Natural killer cell (primary cell): ENCODE measurements around the gene TMEM182. TPM values are rescaled to one million over a fixed set of nuclear protein-coding genes. Genes with fewer than 3 reads are reported as not detected.

Source experiments
- ATAC-seq, 3 donors: fragments of 150-1000 bp in 2 of 3; fragments of 200-7000 bp in 1 of 3; cut with Tn5 transposase; 1 replicate in 1 of 3; 2 replicates in 2 of 3; pipeline ENCODE4 v1.10.0; 2021; ENCODE audit warnings: mild to moderate bottlenecking in 2 of 3, moderate library complexity in 2 of 3
- DNase-seq, 2 donors: peaks; one replicate each; pipeline versions ENCODE4 v3.0.0 to v3.0.0-alpha.2; 2013 to 2021; ENCODE audit warnings: mixed read lengths in 1 of 2
- H3K27ac ChIP-seq: one replicate; pipeline ENCODE4 v1.5.1; 2013; ENCODE audit warnings: mild to moderate bottlenecking, low read length
- H3K27me3 ChIP-seq: one replicate; pipeline ENCODE4 v1.6.1; 2013; ENCODE audit warnings: low read length; ENCODE audit not compliant: control insufficient read depth, insufficient read depth
- H3K36me3 ChIP-seq: one replicate; pipeline ENCODE4 v1.6.1; 2013; ENCODE audit warnings: low read length; ENCODE audit not compliant: control insufficient read depth, insufficient read depth
- H3K4me1 ChIP-seq: one replicate; pipeline ENCODE4 v1.6.1; 2013; ENCODE audit warnings: low read length; ENCODE audit not compliant: control insufficient read depth, insufficient read depth
- H3K4me3 ChIP-seq: one replicate; pipeline ENCODE4 v1.5.1; 2013; ENCODE audit warnings: low read length
- H3K9me3 ChIP-seq: one replicate; pipeline ENCODE4 v1.6.1; 2013; ENCODE audit warnings: low read length; ENCODE audit not compliant: control insufficient read depth, insufficient read depth
- H3K27ac Mint-ChIP-seq, 2 donors: one replicate each; pipeline ENCODE4 v1.8.0; 2022; ENCODE audit warnings: mild to moderate bottlenecking in 2 of 2, mixed read lengths in 2 of 2, moderate library complexity in 1 of 2
- H3K27me3 Mint-ChIP-seq, 2 donors: one replicate each; pipeline ENCODE4 v1.8.0; 2022; ENCODE audit warnings: low read depth in 2 of 2, mixed read lengths in 2 of 2
- H3K36me3 Mint-ChIP-seq: one replicate; pipeline ENCODE4 v1.8.0; 2022; ENCODE audit warnings: mixed read lengths
- H3K4me1 Mint-ChIP-seq, 2 donors: one replicate each; pipeline ENCODE4 v1.8.0; 2022; ENCODE audit warnings: mixed read lengths in 2 of 2
- H3K4me3 Mint-ChIP-seq: one replicate; pipeline ENCODE4 v1.8.0; 2022; ENCODE audit warnings: mild to moderate bottlenecking, moderate library complexity, mixed read lengths
- H3K9me3 Mint-ChIP-seq, 2 donors: one replicate each; pipeline ENCODE4 v1.8.0; 2022; ENCODE audit warnings: mixed read lengths in 2 of 2
- WGBS: methylation state at CpG from one replicate; pipeline ENCODE4 v1.1.7; 2013; ENCODE audit warnings: missing lambda C conversion rate; ENCODE audit not compliant: insufficient coverage; 5-methylcytosine and 5-hydroxymethylcytosine counted together
- intact Hi-C: fragments of 100-400 bp; cut with micrococcal nuclease; formaldehyde crosslinking; loops from one replicate; pipeline ENCODE4 v1.14.2; 2022
- total RNA-seq, 4 donors: library from RNA; stranded (reverse); fragments of 120-200 nt in 1 of 4; gene quantifications; one replicate each; pipeline versions ENCODE4 v1.2.3 to v1.2.4, GENCODE V29; 2013 to 2022
- TF ChIP-seq, protein P1 (sequence below): fragments of 200-600 bp; IDR thresholded peaks from one replicate; pipeline ENCODE4 v1.8.0; 2022; ENCODE audit warnings: antibody characterized with exemption

TMEM182 gene
- total RNA-seq, 3 donors from 2014 or later (not counting 1 experiment from before 2014, with no cell fraction given): 3.2 to 4.9 (median 4.1) TPM

DNA sequence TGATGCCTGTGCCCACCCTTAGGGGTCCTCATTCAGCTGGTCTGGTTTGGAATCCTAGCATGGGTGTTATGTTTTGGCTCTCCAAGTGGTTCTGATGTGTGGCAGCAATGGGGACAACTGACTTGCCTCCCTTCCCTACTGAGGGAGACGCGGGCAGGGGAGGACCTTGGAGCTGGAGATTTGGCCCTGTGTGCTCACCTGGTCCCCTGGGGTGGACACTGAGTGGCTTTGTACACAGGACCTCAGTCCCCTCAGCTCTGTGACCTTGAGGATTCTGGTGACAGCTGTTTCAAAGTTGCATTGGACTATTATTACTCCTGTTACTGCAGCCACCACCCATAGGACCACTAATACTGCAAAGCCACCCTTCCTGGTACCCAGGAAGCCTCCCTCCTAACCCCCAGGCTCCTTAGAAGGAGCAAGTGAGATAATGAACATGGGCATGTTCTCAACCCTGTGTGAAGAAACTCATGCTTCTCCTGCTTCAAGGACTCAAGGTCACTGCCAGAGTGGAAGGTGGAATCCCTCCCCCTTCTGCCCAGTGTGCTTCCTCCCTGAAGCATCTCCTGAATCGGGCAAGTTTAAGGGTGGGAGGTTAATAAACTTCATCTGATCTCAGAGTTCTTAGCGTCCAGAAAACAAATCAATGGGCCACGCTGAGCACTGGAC lies 26.5 kb downstream of the TMEM182 start:
- Histone ChIP-seq H3K4me3 (no peak overlapping the region), H3K9me3 (no peaks in the 10 kb centered on the region), H3K27me3 (no peaks in the 10 kb centered on the region), H3K4me1 (no peaks in the 10 kb centered on the region), H3K27ac (no peak overlapping the region), H3K36me3 (no peaks in the 10 kb centered on the region)
- no peaks in the 10 kb centered on the region for H3K36me3 Mint-ChIP-seq
- H3K4me1 Mint-ChIP-seq: peaks cover 0 to 3% of the 10 kb centered on the region in 2 donors
- TF ChIP-seq, protein P1, sequence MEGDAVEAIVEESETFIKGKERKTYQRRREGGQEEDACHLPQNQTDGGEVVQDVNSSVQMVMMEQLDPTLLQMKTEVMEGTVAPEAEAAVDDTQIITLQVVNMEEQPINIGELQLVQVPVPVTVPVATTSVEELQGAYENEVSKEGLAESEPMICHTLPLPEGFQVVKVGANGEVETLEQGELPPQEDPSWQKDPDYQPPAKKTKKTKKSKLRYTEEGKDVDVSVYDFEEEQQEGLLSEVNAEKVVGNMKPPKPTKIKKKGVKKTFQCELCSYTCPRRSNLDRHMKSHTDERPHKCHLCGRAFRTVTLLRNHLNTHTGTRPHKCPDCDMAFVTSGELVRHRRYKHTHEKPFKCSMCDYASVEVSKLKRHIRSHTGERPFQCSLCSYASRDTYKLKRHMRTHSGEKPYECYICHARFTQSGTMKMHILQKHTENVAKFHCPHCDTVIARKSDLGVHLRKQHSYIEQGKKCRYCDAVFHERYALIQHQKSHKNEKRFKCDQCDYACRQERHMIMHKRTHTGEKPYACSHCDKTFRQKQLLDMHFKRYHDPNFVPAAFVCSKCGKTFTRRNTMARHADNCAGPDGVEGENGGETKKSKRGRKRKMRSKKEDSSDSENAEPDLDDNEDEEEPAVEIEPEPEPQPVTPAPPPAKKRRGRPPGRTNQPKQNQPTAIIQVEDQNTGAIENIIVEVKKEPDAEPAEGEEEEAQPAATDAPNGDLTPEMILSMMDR: no peak
- H3K4me3 Mint-ChIP-seq: no peak overlapping the region
- DNase-seq: no peak
- no peaks in the 10 kb centered on the region for H3K9me3 Mint-ChIP-seq
- intact Hi-C loops: no loop called here
- H3K27ac Mint-ChIP-seq: no peak overlapping the region
- ATAC-seq: no peak
- no peaks in the 10 kb centered on the region for H3K27me3 Mint-ChIP-seq
- 94% methylated on average over 5 of the region's 5 CpGs for WGBS

DNA sequence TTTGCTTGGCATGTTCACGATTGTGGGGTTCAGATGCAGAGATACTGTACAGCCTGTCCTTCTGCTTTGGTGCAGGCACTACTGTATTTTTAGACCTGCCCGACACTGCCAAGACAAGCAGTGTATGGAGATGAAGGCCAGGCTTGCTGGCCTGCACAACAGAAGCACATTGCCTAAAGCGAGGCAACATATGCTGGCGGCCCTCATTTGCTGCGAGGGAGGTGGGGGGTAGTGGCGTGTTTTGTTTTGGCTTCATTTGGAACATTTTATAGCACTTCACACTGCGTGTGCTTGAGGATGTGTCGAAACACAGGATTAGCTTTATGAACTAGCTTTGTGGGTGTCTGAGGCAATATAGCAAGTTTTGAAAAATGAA lies 27.0 kb downstream of the TMEM182 start:
- no peaks in the 10 kb centered on the region for H3K4me1 ChIP-seq
- intact Hi-C loops: no loop called here
- H3K4me3 Mint-ChIP-seq: no peak overlapping the region
- H3K9me3 ChIP-seq: no peaks in the 10 kb centered on the region
- no peak overlapping the region for H3K4me3 ChIP-seq
- no peaks in the 10 kb centered on the region for H3K36me3 ChIP-seq
- TF ChIP-seq, protein P1: no peak
- 98% methylated on average over 8 of the region's 8 CpGs for WGBS
- no peak for DNase-seq
- no peak for ATAC-seq
- no peaks in the 10 kb centered on the region for H3K27me3 Mint-ChIP-seq
- no peak overlapping the region for H3K27ac ChIP-seq
- H3K27me3 ChIP-seq: no peaks in the 10 kb centered on the region
- no peaks in the 10 kb centered on the region for H3K9me3 Mint-ChIP-seq
- no peaks in the 10 kb centered on the region for H3K36me3 Mint-ChIP-seq
- peaks cover 0 to 3% of the 10 kb centered on the region in 2 donors for H3K4me1 Mint-ChIP-seq
- no peak overlapping the region for H3K27ac Mint-ChIP-seq

DNA sequence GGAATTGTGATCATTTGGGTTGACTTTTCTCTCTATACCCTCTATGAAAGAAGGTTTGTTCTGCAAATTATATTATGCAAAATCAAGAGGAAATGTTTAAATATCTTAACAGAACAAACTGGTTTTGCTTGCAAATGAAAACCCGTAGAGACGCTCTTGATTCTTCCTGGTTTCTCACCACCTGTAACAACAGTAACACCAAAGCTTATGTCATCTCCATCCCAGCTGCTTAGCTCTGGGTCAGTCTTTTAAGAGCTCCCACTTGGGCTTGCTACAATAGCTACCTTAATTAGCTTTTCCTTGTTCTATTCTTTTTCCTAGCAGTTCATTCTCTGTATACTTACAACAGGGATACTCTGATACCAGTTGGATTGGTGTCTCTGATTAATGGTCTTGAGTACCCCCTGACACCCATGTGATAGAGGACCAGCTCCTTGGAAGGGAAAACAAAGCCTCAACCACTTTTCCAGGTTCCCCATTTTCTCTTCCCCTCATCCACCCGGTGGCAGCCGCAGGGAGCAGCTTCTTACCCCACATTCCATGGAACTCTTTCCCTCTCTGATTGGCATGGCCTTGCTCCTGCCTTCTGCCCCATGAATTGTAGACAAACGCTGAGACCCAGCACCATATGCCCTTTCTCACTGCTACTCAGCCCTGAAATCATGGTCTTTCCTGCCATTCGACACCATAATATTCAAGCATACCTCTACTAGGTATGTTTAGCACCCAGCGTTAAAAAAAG lies 27.7 kb downstream of the TMEM182 start:
- H3K27ac Mint-ChIP-seq: no peak overlapping the region
- intact Hi-C loops: no loop called here

More for the DNA sequence above, 27.7 kb downstream of the TMEM182 start:
- no peaks in the 10 kb centered on the region for H3K27me3 Mint-ChIP-seq
- no peaks in the 10 kb centered on the region for H3K36me3 Mint-ChIP-seq
- H3K4me1 Mint-ChIP-seq: peaks cover 4 to 9% of the 10 kb centered on the region in 2 donors
- 88% methylated on average over 7 of the region's 7 CpGs for WGBS
- H3K4me3 Mint-ChIP-seq: no peak overlapping the region
- no peaks in the 10 kb centered on the region for H3K9me3 ChIP-seq
- TF ChIP-seq, protein P1: no peak
- no peak overlapping the region for H3K27ac ChIP-seq
- no peak for ATAC-seq
- H3K9me3 Mint-ChIP-seq: no peaks in the 10 kb centered on the region
- no peak overlapping the region for H3K4me3 ChIP-seq
- H3K4me1 ChIP-seq: no peaks in the 10 kb centered on the region
- no peak for DNase-seq
- H3K36me3 ChIP-seq: no peaks in the 10 kb centered on the region
- no peaks in the 10 kb centered on the region for H3K27me3 ChIP-seq
